Iris pigment epithelial cell (primary cell): Measurements from ENCODE around the gene KCNH6.

Experiments used
- DNase-seq: peaks from one replicate; pipeline ENCODE4 v3.0.0-alpha.2; 2011; ENCODE audit warnings: low read depth

The KCNH6 gene

DNA sequence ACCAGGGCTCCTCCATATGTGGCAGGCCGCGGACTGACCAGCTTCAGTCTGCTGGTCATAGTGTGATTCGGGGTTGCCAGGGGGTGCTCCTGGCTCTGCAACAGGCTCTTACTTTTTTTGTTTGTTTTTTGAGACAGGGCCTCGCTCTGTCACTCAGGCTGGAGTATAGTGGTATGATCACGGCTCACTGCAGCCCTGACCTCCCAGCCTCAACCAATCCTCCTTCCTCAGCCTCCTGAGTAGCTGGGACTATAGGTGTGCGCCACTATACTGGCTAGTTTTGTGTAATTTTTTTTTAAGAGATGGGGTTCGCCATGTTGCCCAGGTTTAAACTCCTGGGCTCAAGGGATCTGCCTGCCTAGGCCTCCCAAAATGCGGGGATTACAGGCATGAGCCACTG, 11.8 kb upstream of the KCNH6 start:
- DNase-seq: no peak

GRCh38 chr17:63512388-63512787, 10.8 kb upstream of the KCNH6 start:
- DNase-seq: no peak

GRCh38 chr17:63512896-63513644, 10.1 kb upstream of the KCNH6 start:
- DNase-seq: no peak

DNA sequence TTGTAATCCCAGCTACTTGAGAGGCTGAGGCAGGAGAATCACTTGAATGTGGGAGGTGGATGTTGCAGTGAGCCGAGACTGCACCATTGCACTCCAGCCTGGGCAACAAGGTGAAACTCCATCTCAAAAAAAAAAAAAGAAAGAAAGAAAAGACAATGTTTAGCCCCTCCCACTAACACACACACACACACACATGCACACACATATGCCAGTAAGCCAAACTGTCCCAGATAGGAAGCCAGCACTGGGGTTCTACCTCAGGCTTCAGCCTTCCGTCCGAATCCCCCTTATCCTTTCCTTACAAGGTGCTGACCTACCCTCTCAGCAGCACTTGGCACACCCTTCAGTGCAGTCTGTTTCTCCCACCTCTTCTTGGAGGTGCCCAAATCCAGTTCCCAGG, 8.7 kb upstream of the KCNH6 start:
- DNase-seq: no peak

DNA sequence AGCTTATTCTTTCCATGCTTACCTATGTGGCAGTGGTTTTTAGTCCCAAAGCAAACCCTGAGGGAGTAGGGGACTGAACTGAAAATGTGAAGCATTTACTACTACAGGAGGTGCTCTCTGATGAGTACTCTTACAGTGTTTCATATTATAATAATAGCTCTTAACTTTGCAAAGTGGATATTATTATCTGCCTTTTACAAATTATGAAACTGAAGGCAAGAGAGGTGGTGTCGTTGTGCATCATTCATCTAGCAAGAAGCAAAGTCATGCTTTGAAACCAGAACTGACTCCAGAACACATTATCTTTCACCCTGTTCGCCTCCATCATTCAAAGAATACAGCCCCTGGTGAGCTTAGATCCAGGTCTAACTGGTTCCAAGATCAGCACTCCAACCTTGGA, 8.2 kb upstream of the KCNH6 start:
- DNase-seq: no peak

DNA sequence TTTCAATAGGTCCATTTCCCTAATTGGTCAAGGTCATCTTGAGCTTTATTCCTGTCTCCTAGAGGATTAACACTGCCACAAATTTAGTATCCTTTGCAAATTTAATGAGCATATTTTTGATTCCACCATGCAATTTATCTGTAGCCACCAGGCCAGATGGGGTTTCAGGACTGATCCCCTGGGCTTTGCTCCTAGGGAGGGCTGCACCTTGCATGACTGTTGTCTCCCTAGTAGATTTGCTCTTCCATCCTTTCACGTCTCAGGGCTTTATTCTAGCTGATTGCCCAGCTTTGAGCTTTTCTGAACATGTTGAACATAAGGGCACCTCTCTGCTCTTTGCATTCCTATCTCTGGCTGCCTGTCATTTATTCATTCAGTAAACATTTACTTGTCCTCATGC, 7.7 kb upstream of the KCNH6 start:
- no peak for DNase-seq

GRCh38 chr17:63516910-63517824, 6.0 kb upstream of the KCNH6 start:
- DNase-seq: peak; percentile 28

DNA sequence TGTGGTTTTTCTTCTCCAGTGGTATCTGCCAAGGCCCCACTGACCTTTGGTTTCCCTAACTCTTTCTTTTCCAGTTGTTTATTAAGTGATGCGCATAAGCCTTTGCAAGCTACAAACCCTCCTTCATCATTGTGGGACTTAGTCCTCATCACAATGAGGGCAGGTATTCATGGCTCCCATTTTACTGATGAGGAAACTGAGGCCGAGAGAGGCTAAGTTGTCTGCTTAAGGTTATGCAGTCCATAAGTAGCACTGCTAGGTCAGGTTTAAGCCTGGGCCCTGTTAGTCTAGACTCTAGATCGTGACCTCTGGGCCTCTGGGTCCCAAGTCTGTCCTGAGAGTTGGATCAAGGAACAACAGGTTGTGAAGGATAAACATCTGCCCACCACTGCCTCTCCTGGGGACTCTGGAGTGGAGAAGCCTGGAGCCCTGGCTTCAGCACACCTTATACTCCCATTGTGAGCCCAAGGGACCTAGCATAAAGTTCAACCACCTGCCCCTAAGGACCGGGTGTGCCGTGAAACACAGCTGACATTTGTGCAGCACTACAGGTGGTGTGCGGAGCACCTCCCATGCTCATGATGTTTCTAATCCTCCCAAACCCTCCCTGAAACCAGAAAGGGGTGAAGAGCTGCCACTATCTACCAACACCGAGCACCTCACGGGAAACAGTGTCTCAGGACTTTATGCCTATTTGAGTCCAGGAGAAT, 5.2 kb upstream of the KCNH6 start:
- no peak for DNase-seq

GRCh38 chr17:63519116-63519881, 3.9 kb upstream of the KCNH6 start:
- DNase-seq: no peak

GRCh38 chr17:63519972-63520882, 2.9 kb upstream of the KCNH6 start:
- DNase-seq: no peak

DNA sequence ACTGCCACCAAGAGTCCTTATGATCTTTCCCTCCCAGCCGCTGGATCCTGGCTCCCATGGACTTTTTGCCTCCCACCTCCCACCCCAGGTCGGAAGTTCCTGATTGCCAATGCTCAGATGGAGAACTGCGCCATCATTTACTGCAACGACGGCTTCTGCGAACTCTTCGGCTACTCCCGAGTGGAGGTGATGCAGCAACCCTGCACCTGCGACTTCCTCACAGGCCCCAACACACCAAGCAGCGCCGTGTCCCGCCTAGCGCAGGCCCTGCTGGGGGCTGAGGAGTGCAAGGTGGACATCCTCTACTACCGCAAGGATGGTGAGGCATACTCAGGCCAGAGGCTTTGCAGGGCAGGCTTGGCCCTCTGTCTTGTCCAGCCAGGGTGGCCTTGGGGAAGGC, 893 bp downstream of the KCNH6 start:
- no peak for DNase-seq

- no peak for DNase-seq
Observed at GRCh38 chr17:63525190-63525946, 2.2 kb downstream of the KCNH6 start.

- DNase-seq: no peak
Observed at GRCh38 chr17:63526861-63527260, 3.7 kb downstream of the KCNH6 start.

- DNase-seq: no peak
Observed at GRCh38 chr17:63528183-63528582, 5.0 kb downstream of the KCNH6 start.

- no peak for DNase-seq
Observed at GRCh38 chr17:63529711-63530556, 6.8 kb downstream of the KCNH6 start.

- DNase-seq: no peak
Observed at GRCh38 chr17:63530557-63531021, 7.4 kb downstream of the KCNH6 start.

- no peak for DNase-seq
Observed at GRCh38 chr17:63531022-63531965, 8.1 kb downstream of the KCNH6 start.
